SH-SY5Y (cell line): Measurements from ENCODE around the gene SLC4A4.

ENCODE experiments used
- GATA2 ChIP-seq: IDR thresholded peaks from 2 replicates; pipeline ENCODE4 v1.6.1; 2011; ENCODE audit warnings: mild to moderate bottlenecking, low read depth, low read length
- GATA3 ChIP-seq: IDR thresholded peaks from 2 replicates; pipeline ENCODE4 v1.6.1; 2011; ENCODE audit warnings: low read depth, mild to moderate bottlenecking, low read length, moderate library complexity

SLC4A4 gene

GRCh38 chr4:71460371-71460770 lies 121.6 kb downstream of the SLC4A4 start:
- TF ChIP-seq GATA3 = no peak
- no peak for TF ChIP-seq GATA2

GRCh38 chr4:71461422-71461821 lies 122.6 kb downstream of the SLC4A4 start:
- TF ChIP-seq GATA3 (no peak), GATA2 (no peak)

GRCh38 chr4:71466775-71467174 lies 128.0 kb downstream of the SLC4A4 start:
- TF ChIP-seq GATA2 = no peak
- no peak for TF ChIP-seq GATA3

GRCh38 chr4:71468116-71468710 lies 129.4 kb downstream of the SLC4A4 start:
- TF ChIP-seq GATA3 = no peak
- no peak for TF ChIP-seq GATA2

- TF ChIP-seq GATA2 (no peak), GATA3 (no peak)
These were observed 130.7 kb downstream of the SLC4A4 start for GRCh38 chr4:71469541-71469940.

GRCh38 chr4:71470524-71470923 lies 131.7 kb downstream of the SLC4A4 start:
- no peak for TF ChIP-seq GATA3
- TF ChIP-seq GATA2 = no peak

- no peak for TF ChIP-seq GATA3
- TF ChIP-seq GATA2 = no peak
These were observed 134.1 kb downstream of the SLC4A4 start for GRCh38 chr4:71472946-71473345.

GRCh38 chr4:71473541-71474240 lies 134.9 kb downstream of the SLC4A4 start:
- TF ChIP-seq GATA3 (no peak), GATA2 (no peak)

- TF ChIP-seq GATA3 = no peak
- no peak for TF ChIP-seq GATA2
These were observed 135.9 kb downstream of the SLC4A4 start for GRCh38 chr4:71474731-71475130.

- TF ChIP-seq GATA3 (no peak), GATA2 (no peak)
These were observed 137.4 kb downstream of the SLC4A4 start for GRCh38 chr4:71476240-71476639.

GRCh38 chr4:71486550-71487343 lies 147.9 kb downstream of the SLC4A4 start:
- no peak for TF ChIP-seq GATA3
- no peak for TF ChIP-seq GATA2

GRCh38 chr4:71487344-71487920 lies 148.6 kb downstream of the SLC4A4 start:
- TF ChIP-seq GATA3 (no peak), GATA2 (no peak)

- TF ChIP-seq GATA3 = no peak
- TF ChIP-seq GATA2 = no peak
These were observed 155.7 kb downstream of the SLC4A4 start for GRCh38 chr4:71494539-71494938.

GRCh38 chr4:71495454-71495853 lies 156.6 kb downstream of the SLC4A4 start:
- TF ChIP-seq GATA3 = no peak
- TF ChIP-seq GATA2 = no peak
